Prostate gland (tissue), 2 donors: ENCODE data around the gene PGRMC2. TPM values are rescaled to one million over a fixed set of nuclear protein-coding genes. Genes with fewer than 3 reads are reported as not detected.
A peak's percentile ranks its signal among the peaks of the same experiment; 100 is the strongest.

ENCODE experiments used
- DNase-seq: peaks from one replicate; pipeline ENCODE4 v3.0.0-alpha.2; 2019; ENCODE audit warnings: low spot score
- H3K27ac ChIP-seq, 2 donors: fragments of 200-600 bp; sonication (generic); 2 replicates each; pipeline ENCODE4 v1.5.1; 2017 to 2019
- H3K27me3 ChIP-seq: fragments of 200-600 bp; sonication (generic); replicated peaks from 2 replicates; pipeline ENCODE4 v1.5.1; 2019; ENCODE audit not compliant: insufficient read depth
- H3K36me3 ChIP-seq, 2 donors: fragments of 200-600 bp; sonication (generic); 1 replicate in 1 of 2; 2 replicates in 1 of 2; pipeline versions ENCODE4 v1.5.1 to v1.8.1; 2017 to 2019
- H3K4me1 ChIP-seq: fragments of 200-600 bp; sonication (generic); replicated peaks from 2 replicates; pipeline ENCODE4 v1.5.1; 2019
- H3K4me3 ChIP-seq, 2 donors: fragments of 200-600 bp; sonication (generic); 2 replicates each; pipeline ENCODE4 v1.5.1; 2017 to 2019
- H3K9me3 ChIP-seq: fragments of 200-600 bp; sonication (generic); 2 replicates; pipeline ENCODE4 v1.5.1; 2017
- POLR2A ChIP-seq: fragments of 450-650 bp; IDR thresholded peaks from one replicate; pipeline ENCODE4 v1.6.1; 2016; ENCODE audit warnings: antibody characterized with exemption, mild to moderate bottlenecking
- POLR2AphosphoS5 ChIP-seq: sonication (generic); formaldehyde crosslinking; IDR thresholded peaks from one replicate; pipeline ENCODE4 v1.6.1; 2017; ENCODE audit warnings: antibody characterized with exemption
- WGBS: methylation state at CpG from one replicate; pipeline ENCODE4 v1.1.5; 2018; 5-methylcytosine and 5-hydroxymethylcytosine counted together
- intact Hi-C: fragments of 100-400 bp; cut with DNase I; formaldehyde crosslinking; loops from one replicate; pipeline ENCODE4 v1.14.2; 2022
- total RNA-seq, 2 donors: library from RNA; depleted of rRNA; stranded (reverse); fragments of >200 nt; gene quantifications; one replicate each; pipeline ENCODE4 v1.1.0, GENCODE V29; 2016
- TF ChIP-seq, protein P1 (sequence below), 4 experiments: fragments of 200-600 bp in 2 of 4; fragments of 450-650 bp in 2 of 4; sonication (generic) in 2 of 4; IDR thresholded peaks; 1 replicate in 3 of 4; 2 replicates in 1 of 4; pipeline ENCODE4 v1.5.1; 2016 to 2019; ENCODE audit warnings: antibody characterized with exemption in 4 of 4, mild to moderate bottlenecking in 2 of 4, moderate library complexity in 2 of 4

Gene PGRMC2
- total RNA-seq, 2 donors from 2014 or later = 42.7 to 44.5 TPM

DNA sequence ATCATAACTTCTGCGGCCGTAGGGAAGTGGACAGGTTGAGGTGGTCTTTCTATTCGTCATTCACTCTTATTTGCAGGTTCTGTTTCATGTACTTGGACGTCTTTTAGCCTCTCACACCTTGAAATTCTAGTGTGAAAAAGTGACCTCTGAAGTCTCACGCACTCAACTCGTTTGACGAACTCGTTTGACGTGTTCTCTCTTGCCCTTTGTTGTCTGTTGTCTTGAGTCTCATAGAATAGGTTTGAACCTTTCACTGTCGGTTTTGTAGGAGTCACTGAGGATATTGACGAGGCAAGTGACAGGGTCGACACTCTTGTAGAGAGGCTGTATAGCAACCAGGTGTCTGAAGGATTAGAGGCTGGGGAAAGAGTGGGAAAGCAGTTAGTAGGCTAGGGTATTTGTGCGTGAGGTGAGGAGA, 1.1 kb upstream of the PGRMC2 start:
- no peaks in the 10 kb centered on the region for H3K36me3 ChIP-seq
- 7% methylated on average over 13 of the region's 13 CpGs for WGBS
- intact Hi-C loops = loop anchor here (5.0 to 10.0 kb wide), 5 partner anchors 99 to 806 kb away; partner anchors contain the start of genes C4orf33, LARP1B and SCLT1
- H3K27me3 ChIP-seq = no peaks in the 10 kb centered on the region
- H3K9me3 ChIP-seq = no peaks in the 10 kb centered on the region
- no peaks in the 10 kb centered on the region for H3K4me1 ChIP-seq
- H3K4me3 ChIP-seq = peak overlapping the region; percentile 84 to 89
- TF ChIP-seq POLR2AphosphoS5 (no peak), POLR2A (no peak)
- TF ChIP-seq, protein P1, sequence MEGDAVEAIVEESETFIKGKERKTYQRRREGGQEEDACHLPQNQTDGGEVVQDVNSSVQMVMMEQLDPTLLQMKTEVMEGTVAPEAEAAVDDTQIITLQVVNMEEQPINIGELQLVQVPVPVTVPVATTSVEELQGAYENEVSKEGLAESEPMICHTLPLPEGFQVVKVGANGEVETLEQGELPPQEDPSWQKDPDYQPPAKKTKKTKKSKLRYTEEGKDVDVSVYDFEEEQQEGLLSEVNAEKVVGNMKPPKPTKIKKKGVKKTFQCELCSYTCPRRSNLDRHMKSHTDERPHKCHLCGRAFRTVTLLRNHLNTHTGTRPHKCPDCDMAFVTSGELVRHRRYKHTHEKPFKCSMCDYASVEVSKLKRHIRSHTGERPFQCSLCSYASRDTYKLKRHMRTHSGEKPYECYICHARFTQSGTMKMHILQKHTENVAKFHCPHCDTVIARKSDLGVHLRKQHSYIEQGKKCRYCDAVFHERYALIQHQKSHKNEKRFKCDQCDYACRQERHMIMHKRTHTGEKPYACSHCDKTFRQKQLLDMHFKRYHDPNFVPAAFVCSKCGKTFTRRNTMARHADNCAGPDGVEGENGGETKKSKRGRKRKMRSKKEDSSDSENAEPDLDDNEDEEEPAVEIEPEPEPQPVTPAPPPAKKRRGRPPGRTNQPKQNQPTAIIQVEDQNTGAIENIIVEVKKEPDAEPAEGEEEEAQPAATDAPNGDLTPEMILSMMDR (IDR thresholded peaks at IDR 0.05) = no peak
- DNase-seq = peak; percentile 43
- peak overlapping the region; percentile 90 to 94 for H3K27ac ChIP-seq

DNA sequence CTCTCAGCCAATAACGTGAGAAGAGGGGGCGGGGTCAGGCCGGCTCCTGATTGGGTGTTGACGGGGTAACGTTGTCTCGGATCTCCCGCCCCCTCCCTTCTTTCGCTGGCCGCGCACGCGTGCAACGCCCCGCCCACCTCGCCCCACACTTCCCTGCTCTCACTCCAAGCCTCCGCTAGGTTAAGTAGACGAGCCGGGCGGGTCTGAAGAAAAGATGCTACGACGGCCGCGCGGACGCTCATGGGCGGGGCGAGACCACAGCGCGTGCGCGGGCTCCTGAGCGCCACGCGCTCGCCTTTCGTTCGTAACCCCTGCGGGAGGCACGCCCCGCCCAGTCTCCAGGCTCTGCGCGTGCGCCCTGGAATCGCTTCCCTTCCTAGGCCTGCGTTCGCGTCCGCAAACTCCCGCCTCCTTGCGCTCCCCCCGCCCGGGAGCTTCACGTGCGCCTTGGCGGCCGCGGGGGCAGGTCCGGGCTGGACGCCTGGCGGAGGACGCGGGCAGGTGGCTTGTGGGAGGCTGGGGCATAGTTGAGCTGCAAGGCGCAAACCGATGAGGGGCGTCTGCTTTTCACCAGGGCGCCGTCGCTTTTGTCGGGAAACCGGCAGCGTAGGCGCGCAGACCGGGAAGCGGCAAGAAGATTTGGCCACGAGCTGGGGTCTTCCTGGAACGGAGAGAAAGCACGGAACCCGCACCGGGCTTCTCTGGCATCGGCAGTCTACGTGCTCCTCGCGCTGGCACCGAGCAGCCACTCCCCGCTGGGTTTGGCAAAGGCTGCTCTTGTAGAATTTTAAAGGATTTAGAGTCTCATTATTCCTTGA, 467 bp upstream of the PGRMC2 start:
- Histone ChIP-seq H3K27me3 (no peaks in the 10 kb centered on the region), H3K4me3 (peak overlapping the region; percentile 84 to 89), H3K36me3 (no peaks in the 10 kb centered on the region), H3K27ac (peak overlapping the region; percentile 90 to 94), H3K9me3 (no peaks in the 10 kb centered on the region), H3K4me1 (no peaks in the 10 kb centered on the region)
- peak; percentile 99 for DNase-seq
- under 1% methylated on average over 72 of the region's 86 CpGs for WGBS
- intact Hi-C loops = loop anchor here (5.0 to 10.0 kb wide), 5 partner anchors 99 to 807 kb away; partner anchors contain the start of genes C4orf33, LARP1B and SCLT1
- TF ChIP-seq POLR2AphosphoS5 (peak; percentile 95), POLR2A (peak; percentile 85)
- TF ChIP-seq, protein P1 (IDR thresholded peaks at IDR 0.05) = peak in 3 of 4 experiments; percentile 28 to 67 (median 59)

DNA sequence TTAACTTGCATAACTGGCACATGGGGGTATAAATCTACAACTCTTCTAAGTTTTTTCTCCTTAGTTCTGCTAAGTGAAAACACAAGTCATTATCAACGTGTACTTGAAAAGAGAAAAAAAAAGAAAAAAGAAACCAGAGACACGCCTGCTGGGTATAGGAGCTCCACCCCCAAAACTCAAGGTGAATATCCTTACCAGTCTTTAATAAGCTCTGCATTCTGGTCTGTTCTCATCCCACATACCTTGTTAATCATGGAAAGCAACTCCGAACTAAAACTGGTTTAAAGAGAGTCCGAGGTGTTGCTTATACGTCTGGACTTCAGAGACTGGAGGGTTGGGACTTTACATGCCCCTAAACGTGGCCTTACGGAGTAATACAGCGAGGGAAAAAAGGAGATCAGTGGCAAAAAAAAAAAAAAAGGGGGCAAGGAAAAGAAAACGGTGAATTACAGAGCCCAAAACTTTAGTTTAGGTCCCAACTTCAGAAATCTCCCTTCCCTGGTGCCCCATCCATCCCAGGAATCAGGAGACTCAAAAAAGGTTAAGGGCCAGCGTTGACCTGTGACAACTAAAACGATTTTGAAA, 1.0 kb downstream of the PGRMC2 start:
- peak; percentile 25 for DNase-seq
- H3K4me1 ChIP-seq = no peaks in the 10 kb centered on the region
- H3K9me3 ChIP-seq = no peaks in the 10 kb centered on the region
- intact Hi-C loops = loop anchor here (5.0 to 10.0 kb wide), 5 partner anchors 101 to 808 kb away; partner anchors contain the start of genes C4orf33, LARP1B and SCLT1
- peak overlapping the region; percentile 84 to 89 for H3K4me3 ChIP-seq
- no peaks in the 10 kb centered on the region for H3K36me3 ChIP-seq
- peak; percentile 52 for TF ChIP-seq POLR2AphosphoS5
- peak; percentile 65 for TF ChIP-seq POLR2A
- TF ChIP-seq, protein P1 (IDR thresholded peaks at IDR 0.05) = no peak
- H3K27me3 ChIP-seq = no peaks in the 10 kb centered on the region
- 2% methylated on average over 11 of the region's 11 CpGs for WGBS
- peak overlapping the region; percentile 90 to 94 for H3K27ac ChIP-seq

DNA sequence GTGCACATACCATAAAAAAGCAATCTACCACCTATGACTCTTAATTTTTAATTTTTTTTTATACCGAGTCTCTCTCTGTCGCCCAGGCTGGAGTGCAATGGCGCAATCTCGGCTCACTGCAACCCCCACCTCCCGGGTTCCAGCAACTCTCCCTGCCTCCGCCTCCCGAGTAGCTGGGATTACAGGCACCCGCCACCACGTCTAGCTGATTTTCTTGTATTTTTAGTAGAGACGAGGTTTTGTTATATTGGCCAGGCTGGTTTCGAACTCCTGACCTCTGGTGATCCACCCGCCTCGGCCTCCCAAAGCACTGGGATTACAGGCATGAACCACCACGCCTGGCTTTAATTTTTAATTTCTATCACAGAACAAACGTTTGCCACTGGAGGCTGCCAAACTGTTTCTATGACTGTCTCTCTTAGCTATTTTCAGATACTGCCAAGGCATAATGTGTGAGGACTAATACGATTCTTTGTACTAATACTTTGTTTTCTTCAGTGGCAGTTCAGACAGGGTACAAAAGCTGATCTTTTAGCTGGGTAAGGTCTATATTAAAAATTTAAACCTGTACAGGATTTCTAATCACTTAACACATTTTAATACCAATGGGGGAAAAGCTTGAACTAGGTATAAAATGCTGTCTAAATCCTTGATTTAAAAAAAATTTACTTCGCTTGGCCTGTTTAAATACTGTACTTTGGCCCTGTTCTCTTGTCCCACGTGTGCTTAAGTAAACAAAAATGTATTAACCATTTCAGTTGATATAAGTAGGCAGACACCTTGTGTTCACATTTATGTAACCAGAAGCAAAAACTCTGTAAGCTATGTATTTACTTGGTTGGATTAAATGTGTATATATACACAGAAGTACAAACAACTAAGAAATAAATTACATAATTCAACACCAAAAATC, 2.3 kb downstream of the PGRMC2 start:
- no peaks in the 10 kb centered on the region for H3K4me1 ChIP-seq
- H3K27ac ChIP-seq = peak overlapping the region; percentile 90 to 94
- peak overlapping the region in 1 of 2 donors; percentile 84 for H3K4me3 ChIP-seq
- H3K27me3 ChIP-seq = no peaks in the 10 kb centered on the region
- 75% methylated on average over 18 of the region's 18 CpGs for WGBS
- intact Hi-C loops = loop anchor here (5.0 to 10.0 kb wide), 5 partner anchors 102 to 809 kb away; partner anchors contain the start of genes C4orf33, LARP1B and SCLT1
- no peaks in the 10 kb centered on the region for H3K36me3 ChIP-seq
- DNase-seq = no peak
- H3K9me3 ChIP-seq = no peaks in the 10 kb centered on the region
- TF ChIP-seq POLR2A (no peak), POLR2AphosphoS5 (no peak)
- TF ChIP-seq, protein P1 (IDR thresholded peaks at IDR 0.05) = no peak
